ENCODE data around the gene RIC8A.

Gene RIC8A

DNA sequence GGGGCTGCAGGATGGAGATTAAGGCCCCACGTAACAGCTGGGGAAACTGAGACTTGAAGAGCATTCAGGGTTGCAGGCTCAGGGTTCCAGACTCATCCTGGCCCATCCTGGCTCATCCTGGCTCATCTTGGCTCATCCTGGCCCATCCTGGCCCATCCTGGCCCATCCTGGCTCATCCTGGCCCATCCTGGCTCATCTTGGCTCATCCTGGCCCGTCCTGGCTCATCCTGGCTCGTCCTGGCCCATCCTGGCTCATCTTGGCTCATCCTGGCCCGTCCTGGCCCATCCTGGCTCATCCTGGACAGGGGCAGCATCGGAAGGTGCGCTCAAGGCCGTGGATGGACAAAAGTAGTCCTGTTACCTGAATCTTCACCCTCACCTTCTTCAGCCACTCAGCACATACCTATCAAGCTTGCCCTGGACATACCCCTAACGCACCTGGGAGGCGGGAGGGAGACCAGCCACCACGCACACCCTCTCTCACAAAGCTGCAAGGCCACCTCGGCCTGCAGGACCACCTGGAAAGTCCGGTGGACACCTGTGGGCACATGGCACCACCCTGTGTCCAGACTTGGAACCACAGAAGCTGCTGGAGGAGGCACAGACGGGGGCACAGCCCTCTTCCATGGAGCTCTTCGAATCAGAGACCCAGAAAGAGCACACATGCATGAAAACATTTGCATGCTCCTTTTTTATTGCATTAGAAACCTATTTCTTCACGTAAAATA lies 50.4 kb downstream of the RIC8A start:
- no peak overlapping the region for H3K4me3 ChIP-seq (ENCODE audit: low read length)
- H3K4me1 ChIP-seq (ENCODE audit: control insufficient read depth, insufficient read depth, low read length), result no peaks in the 10 kb centered on the region
- no peak overlapping the region for H3K27ac ChIP-seq (ENCODE audit: low read length)
- H3K9me3 ChIP-seq (ENCODE audit: control insufficient read depth, insufficient read depth, low read length), result no peaks in the 10 kb centered on the region
- no peak for DNase-seq (ENCODE audit: low read depth, low spot score)
- no CpG with 5 or more reads among the region's 15 CpGs for WGBS (ENCODE audit: insufficient coverage, insufficient read length)
- no peaks in the 10 kb centered on the region for H3K27me3 ChIP-seq (ENCODE audit: control insufficient read depth, insufficient read depth, low read length)
- H3K36me3 ChIP-seq (ENCODE audit: control insufficient read depth, insufficient read depth, low read length), result no peaks in the 10 kb centered on the region; the same call in 1 of the 2 replicates

DNA sequence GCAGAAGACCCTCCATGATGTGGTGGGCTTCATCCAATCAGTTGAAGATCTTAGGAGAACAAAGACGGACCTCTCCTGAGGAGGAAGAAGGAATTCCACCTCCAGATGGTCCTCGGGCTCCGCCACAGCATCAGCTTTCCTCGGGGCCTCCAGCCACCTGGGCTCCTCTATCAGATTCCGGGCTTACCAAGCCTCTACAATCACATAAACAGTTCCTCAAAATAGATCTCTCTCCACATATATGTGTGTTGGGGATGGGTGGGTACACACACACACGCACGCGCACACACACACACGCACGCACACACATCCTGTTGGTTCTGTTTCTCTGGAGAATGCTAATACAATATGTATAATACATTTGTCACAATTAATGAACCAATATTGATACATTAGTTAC lies 51.9 kb downstream of the RIC8A start:
- Histone ChIP-seq H3K4me1 (ENCODE audit: control insufficient read depth, insufficient read depth, low read length) (no peaks in the 10 kb centered on the region), H3K4me3 (ENCODE audit: low read length) (no peak overlapping the region), H3K27me3 (ENCODE audit: control insufficient read depth, insufficient read depth, low read length) (no peaks in the 10 kb centered on the region), H3K9me3 (ENCODE audit: control insufficient read depth, insufficient read depth, low read length) (no peaks in the 10 kb centered on the region), H3K36me3 (ENCODE audit: control insufficient read depth, insufficient read depth, low read length) (no peaks in the 10 kb centered on the region), H3K27ac (ENCODE audit: low read length) (no peak overlapping the region)
- no peak for DNase-seq (ENCODE audit: low read depth, low spot score)
- no CpG with 5 or more reads among the region's 10 CpGs for WGBS (ENCODE audit: insufficient coverage, insufficient read length)

DNA sequence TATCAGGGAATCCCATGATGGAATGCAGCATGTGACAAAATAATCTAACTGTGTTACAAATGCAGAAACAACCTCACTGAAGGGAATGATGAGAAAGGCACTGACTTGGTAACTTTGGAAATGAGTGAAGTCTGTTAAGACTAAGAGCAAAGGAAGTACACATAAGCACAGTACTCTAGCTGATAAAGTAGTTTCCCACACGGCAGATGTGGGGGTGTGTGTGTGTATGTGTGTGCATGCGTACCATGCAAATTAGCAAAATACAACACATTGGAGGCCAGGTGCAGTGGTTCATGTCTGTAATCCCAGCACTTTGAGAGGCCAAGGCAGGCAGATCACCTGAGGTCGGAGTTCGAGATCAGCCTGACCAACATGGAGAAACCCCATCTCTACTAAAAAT lies 54.1 kb downstream of the RIC8A start:
- no CpG with 5 or more reads among the region's 4 CpGs for WGBS (ENCODE audit: insufficient coverage, insufficient read length)
- no peak overlapping the region for H3K4me3 ChIP-seq (ENCODE audit: low read length)
- no peaks in the 10 kb centered on the region for H3K36me3 ChIP-seq (ENCODE audit: control insufficient read depth, insufficient read depth, low read length)
- H3K27me3 ChIP-seq (ENCODE audit: control insufficient read depth, insufficient read depth, low read length), result no peaks in the 10 kb centered on the region
- H3K4me1 ChIP-seq (ENCODE audit: control insufficient read depth, insufficient read depth, low read length), result no peaks in the 10 kb centered on the region
- no peaks in the 10 kb centered on the region for H3K9me3 ChIP-seq (ENCODE audit: control insufficient read depth, insufficient read depth, low read length)
- no peak overlapping the region for H3K27ac ChIP-seq (ENCODE audit: low read length)
- no peak for DNase-seq (ENCODE audit: low read depth, low spot score)

Data from iPS DF 6.9 (cell line).